Gastrocnemius medialis (tissue), 4 donors: ENCODE results near the gene ZNF787. TPM values are rescaled to one million over a fixed set of nuclear protein-coding genes. Genes with fewer than 3 reads are reported as not detected.

ENCODE experiments used
- ATAC-seq, 2 donors: fragments of 150-250 bp; one replicate each; pipeline ENCODE4 v1.9.1; 2016
- DNase-seq, 2 donors: peaks; one replicate each; pipeline ENCODE4 v3.0.0-alpha.2; 2019
- H3K27ac ChIP-seq, 4 donors: fragments of 200-600 bp; sonication (generic); 1 replicate in 1 of 4; 2 replicates in 3 of 4; pipeline ENCODE4 v1.5.1; 2016 to 2018; ENCODE audit warnings: mild to moderate bottlenecking in 2 of 4, moderate library complexity in 1 of 4
- H3K27me3 ChIP-seq, 3 donors: fragments of 200-600 bp; sonication (generic) in 2 of 3; 1 replicate in 1 of 3; 2 replicates in 2 of 3; pipeline versions ENCODE4 v1.5.1 to v1.6.0; 2016 to 2019; ENCODE audit warnings: mild to moderate bottlenecking in 1 of 3, moderate library complexity in 1 of 3
- H3K36me3 ChIP-seq, 2 donors: fragments of 200-600 bp; sonication (generic) in 1 of 2; one replicate each; pipeline ENCODE4 v1.5.1; 2017 to 2018
- H3K4me1 ChIP-seq, 2 donors: fragments of 200-600 bp; sonication (generic) in 1 of 2; one replicate each; pipeline ENCODE4 v1.5.1; 2016 to 2017; ENCODE audit warnings: mild to moderate bottlenecking in 2 of 2
- H3K4me3 ChIP-seq, 4 donors: fragments of 200-600 bp; sonication (generic) in 3 of 4; 1 replicate in 1 of 4; 2 replicates in 3 of 4; pipeline ENCODE4 v1.5.1; 2016 to 2019; ENCODE audit warnings: mild to moderate bottlenecking in 2 of 4
- H3K9me3 ChIP-seq, 3 donors: fragments of 200-600 bp; sonication (generic) in 2 of 3; 1 replicate in 1 of 3; 2 replicates in 2 of 3; pipeline ENCODE4 v1.5.1; 2016 to 2019
- CTCF ChIP-seq, 5 experiments: fragments of 450-650 bp in 3 of 5; fragments of 200-600 bp in 2 of 5; sonication (generic) in 2 of 5; IDR thresholded peaks in 4 of 5; conservative IDR thresholded peaks in 1 of 5; 1 replicate in 4 of 5; 2 replicates in 1 of 5; pipeline ENCODE4 v1.5.1; 2016 to 2019; ENCODE audit warnings: antibody characterized with exemption in 5 of 5, mild to moderate bottlenecking in 3 of 5, moderate library complexity in 3 of 5
- POLR2A ChIP-seq, 2 donors: fragments of 450-650 bp; IDR thresholded peaks; one replicate each; pipeline ENCODE4 v1.6.1; 2017; ENCODE audit warnings: antibody characterized with exemption in 2 of 2, mild to moderate bottlenecking in 2 of 2, moderate library complexity in 2 of 2
- in situ Hi-C, 4 donors: fragments of 200-750 bp; cut with MboI; loops; one replicate each; pipeline versions ENCODE4 v1.15.0 to v1.8.0; 2017; ENCODE audit warnings: low sequenced_read_pairs in 4 of 4
- intact Hi-C: fragments of 100-400 bp; cut with DNase I; formaldehyde crosslinking; loops from one replicate; pipeline ENCODE4 v1.15.1; 2023; ENCODE audit warnings: low total_unique reads
- total RNA-seq, 4 donors: library from RNA; depleted of rRNA; stranded (reverse); fragments of >200 nt; gene quantifications; one replicate each; pipeline versions ENCODE4 v1.1.0 to v1.2.3, GENCODE V29; 2016

Gene ZNF787
- total RNA-seq, 4 donors from 2014 or later: 16.7 to 43.0 (median 26.5) TPM

GRCh38 chr19:56105090-56105701 lies 15.9 kb downstream of the ZNF787 start:
- intact Hi-C loops (loop anchor here (1.0 to 10.0 kb wide), 3 partner anchors 37 to 1690 kb away; partner anchors contain the start of gene ZNF444), in situ Hi-C loops (no loop called here)
- DNase-seq: peak; percentile 71 to 79
- peak overlapping the region in 3 of 4 donors; percentile 15 to 46 (median 29) for H3K4me3 ChIP-seq
- peak; percentile 91 to 94 for ATAC-seq
- peak overlapping the region; percentile 57 to 84 (median 79) for H3K27ac ChIP-seq
- H3K27me3 ChIP-seq: no peaks in the 10 kb centered on the region
- no peaks in the 10 kb centered on the region for H3K9me3 ChIP-seq
- H3K4me1 ChIP-seq: peaks cover 33 to 39% of the 10 kb centered on the region in 2 donors
- no peak for TF ChIP-seq POLR2A (IDR thresholded peaks at IDR 0.05)
- peak; percentile 36 to 81 (median 66) for TF ChIP-seq CTCF (IDR thresholded peaks at IDR 0.05 in 4 of 5, conservative IDR thresholded peaks at IDR 0.05 in 1 of 5)
- H3K36me3 ChIP-seq: peaks cover 0 to 7% of the 10 kb centered on the region in 2 donors

- TF ChIP-seq POLR2A (IDR thresholded peaks at IDR 0.05): no peak
- no peak for TF ChIP-seq CTCF (IDR thresholded peaks at IDR 0.05 in 4 of 5, conservative IDR thresholded peaks at IDR 0.05 in 1 of 5)
- Histone ChIP-seq H3K36me3 (peaks cover 0 to 7% of the 10 kb centered on the region in 2 donors), H3K4me1 (peaks cover 27 to 33% of the 10 kb centered on the region in 2 donors), H3K9me3 (no peaks in the 10 kb centered on the region), H3K27ac (peak overlapping the region in 3 of 4 donors; percentile 27 to 80 (median 78)), H3K27me3 (no peaks in the 10 kb centered on the region), H3K4me3 (no peak overlapping the region)
- in situ Hi-C loops: no loop called here
- ATAC-seq (no peak), DNase-seq (no peak)
- intact Hi-C loops: loop anchor here (10.0 kb wide), 1 partner anchor 1690 kb away; no protein-coding TSS in a partner anchor
Measured at GRCh38 chr19:56104423-56104822, 16.7 kb downstream of the ZNF787 start.

- in situ Hi-C loops (no loop called here), intact Hi-C loops (loop anchor here (10.0 kb wide), 1 partner anchor 1692 kb away; no protein-coding TSS in a partner anchor)
- DNase-seq: no peak
- Histone ChIP-seq H3K9me3 (no peaks in the 10 kb centered on the region), H3K4me1 (peaks cover 14 to 20% of the 10 kb centered on the region in 2 donors), H3K27me3 (no peaks in the 10 kb centered on the region), H3K27ac (no peak overlapping the region), H3K4me3 (no peak overlapping the region), H3K36me3 (peaks cover 0 to 7% of the 10 kb centered on the region in 2 donors)
- no peak for TF ChIP-seq CTCF (IDR thresholded peaks at IDR 0.05 in 4 of 5, conservative IDR thresholded peaks at IDR 0.05 in 1 of 5)
- TF ChIP-seq POLR2A (IDR thresholded peaks at IDR 0.05): no peak
- no peak for ATAC-seq
Measured at GRCh38 chr19:56103027-56103614, 18.0 kb downstream of the ZNF787 start.

GRCh38 chr19:56101746-56102535 lies 19.2 kb downstream of the ZNF787 start:
- Histone ChIP-seq H3K4me3 (no peak overlapping the region), H3K4me1 (peaks cover 10 to 11% of the 10 kb centered on the region in 2 donors), H3K9me3 (no peaks in the 10 kb centered on the region), H3K27ac (no peak overlapping the region), H3K27me3 (no peaks in the 10 kb centered on the region), H3K36me3 (peaks cover 0 to 7% of the 10 kb centered on the region in 2 donors)
- in situ Hi-C loops (no loop called here), intact Hi-C loops (loop anchor here (10.0 kb wide), 1 partner anchor 1693 kb away; no protein-coding TSS in a partner anchor)
- ATAC-seq: no peak
- no peak for DNase-seq
- no peak for TF ChIP-seq CTCF (IDR thresholded peaks at IDR 0.05 in 4 of 5, conservative IDR thresholded peaks at IDR 0.05 in 1 of 5)
- TF ChIP-seq POLR2A (IDR thresholded peaks at IDR 0.05): no peak
